ENCODE measurements around the gene BNC2.
A peak's percentile ranks its signal among the peaks of the same experiment; 100 is the strongest.

BNC2 gene

GRCh38 chr9:16637218-16637617 is 233.3 kb downstream of the BNC2 start:
- no peak for DNase-seq (ENCODE audit: low spot score)

- DNase-seq (ENCODE audit: low spot score) = no peak
Observed at GRCh38 chr9:16633794-16634193, 236.7 kb downstream of the BNC2 start.

GRCh38 chr9:16628413-16628812 is 242.1 kb downstream of the BNC2 start:
- DNase-seq (ENCODE audit: low spot score) = no peak

GRCh38 chr9:16627967-16628366 is 242.5 kb downstream of the BNC2 start:
- DNase-seq (ENCODE audit: low spot score) = no peak

GRCh38 chr9:16627521-16627920 is 242.9 kb downstream of the BNC2 start:
- DNase-seq (ENCODE audit: low spot score) = no peak

GRCh38 chr9:16626577-16627130 is 243.8 kb downstream of the BNC2 start:
- DNase-seq (ENCODE audit: low spot score) = peak; percentile 15

GRCh38 chr9:16625811-16626210 is 244.7 kb downstream of the BNC2 start:
- no peak for DNase-seq (ENCODE audit: low spot score)

- no peak for DNase-seq (ENCODE audit: low spot score)
Observed at GRCh38 chr9:16625161-16625631, 245.3 kb downstream of the BNC2 start.

- no peak for DNase-seq (ENCODE audit: low spot score)
Observed at GRCh38 chr9:16624744-16625117, 245.7 kb downstream of the BNC2 start.

GRCh38 chr9:16623989-16624743 is 246.3 kb downstream of the BNC2 start:
- DNase-seq (ENCODE audit: low spot score) = no peak

GRCh38 chr9:16622541-16622940 is 247.9 kb downstream of the BNC2 start:
- DNase-seq (ENCODE audit: low spot score) = no peak

GRCh38 chr9:16619914-16620520 is 250.5 kb downstream of the BNC2 start:
- DNase-seq (ENCODE audit: low spot score) = peak; percentile 23

GRCh38 chr9:16619402-16619801 is 251.1 kb downstream of the BNC2 start:
- no peak for DNase-seq (ENCODE audit: low spot score)

GRCh38 chr9:16618524-16618923 is 251.9 kb downstream of the BNC2 start:
- DNase-seq (ENCODE audit: low spot score) = no peak

GRCh38 chr9:16616686-16617085 is 253.8 kb downstream of the BNC2 start:
- no peak for DNase-seq (ENCODE audit: low spot score)

GRCh38 chr9:16615451-16615850 is 255.0 kb downstream of the BNC2 start:
- DNase-seq (ENCODE audit: low spot score) = no peak

GRCh38 chr9:16613605-16614004 is 256.9 kb downstream of the BNC2 start:
- DNase-seq (ENCODE audit: low spot score) = no peak

- DNase-seq (ENCODE audit: low spot score) = no peak
Observed at GRCh38 chr9:16613051-16613450, 257.4 kb downstream of the BNC2 start.

GRCh38 chr9:16612627-16613026 is 257.8 kb downstream of the BNC2 start:
- no peak for DNase-seq (ENCODE audit: low spot score)

- DNase-seq (ENCODE audit: low spot score) = no peak
Observed at GRCh38 chr9:16611983-16612382, 258.5 kb downstream of the BNC2 start.

- DNase-seq (ENCODE audit: low spot score) = no peak
Observed at GRCh38 chr9:16611001-16611400, 259.5 kb downstream of the BNC2 start.

GRCh38 chr9:16610538-16610937 is 259.9 kb downstream of the BNC2 start:
- DNase-seq (ENCODE audit: low spot score) = no peak

GRCh38 chr9:16608906-16609305 is 261.6 kb downstream of the BNC2 start:
- DNase-seq (ENCODE audit: low spot score) = no peak
